DOHH2 (cell line): ENCODE data around the gene GRAMD2A.
A peak's percentile ranks its signal among the peaks of the same experiment; 100 is the strongest.

ENCODE experiments used
- H3F3A ChIP-seq: fragments of 200-600 bp; sonication (generic), shearing (Covaris generic); 2 replicates; pipeline ENCODE4 v1.6.0; 2016; ENCODE audit warnings: antibody characterized with exemption, mild to moderate bottlenecking; ENCODE audit not compliant: control insufficient read depth, insufficient read depth
- H3K27ac ChIP-seq: fragments of 200-600 bp; sonication (generic); 2 replicates; pipeline ENCODE4 v1.5.1; 2014; ENCODE audit warnings: low read depth, mild to moderate bottlenecking, low read length, moderate library complexity
- H3K27me3 ChIP-seq: fragments of 200-600 bp; sonication (generic); 2 replicates; pipeline ENCODE4 v1.6.1; 2014; ENCODE audit warnings: mild to moderate bottlenecking, low read length, mixed read lengths; ENCODE audit not compliant: control insufficient read depth
- H3K36me3 ChIP-seq: fragments of 200-600 bp; sonication (generic); 2 replicates; pipeline ENCODE4 v1.6.1; 2014; ENCODE audit warnings: mild to moderate bottlenecking, low read length, moderate library complexity, mixed read lengths; ENCODE audit not compliant: control insufficient read depth
- H3K4me1 ChIP-seq: fragments of 200-600 bp; sonication (generic); 2 replicates; pipeline ENCODE4 v1.6.1; 2014; ENCODE audit warnings: mild to moderate bottlenecking, low read length, mixed read lengths; ENCODE audit not compliant: control insufficient read depth
- H3K4me2 ChIP-seq: fragments of 200-600 bp; sonication (generic); 2 replicates; pipeline ENCODE4 v1.6.0; 2014; ENCODE audit warnings: mild to moderate bottlenecking, low read length, moderate library complexity
- H3K4me3 ChIP-seq: fragments of 200-600 bp; sonication (generic); 2 replicates; pipeline ENCODE4 v1.5.1; 2014; ENCODE audit warnings: mild to moderate bottlenecking, low read length, mixed read lengths
- H3K79me2 ChIP-seq: fragments of 200-600 bp; sonication (generic); 2 replicates; pipeline ENCODE4 v1.6.1; 2014; ENCODE audit warnings: mild to moderate bottlenecking, low read length, mixed read lengths; ENCODE audit not compliant: control insufficient read depth
- H3K9me2 ChIP-seq: fragments of 200-600 bp; sonication (generic); replicated peaks from 2 replicates; pipeline ENCODE4 v1.6.1; 2014; ENCODE audit warnings: mild to moderate bottlenecking, low read length, mixed read lengths; ENCODE audit not compliant: control insufficient read depth
- H3K9me3 ChIP-seq: fragments of 200-600 bp; sonication (generic); 2 replicates; pipeline ENCODE4 v1.6.1; 2014; ENCODE audit warnings: antibody characterized with exemption, low read length, mixed read lengths; ENCODE audit not compliant: control insufficient read depth, insufficient read depth
- H4K20me1 ChIP-seq: fragments of 200-600 bp; sonication (generic); 2 replicates; pipeline ENCODE4 v1.6.0; 2014; ENCODE audit warnings: low read depth, mild to moderate bottlenecking, antibody characterized with exemption, low read length, moderate library complexity; ENCODE audit not compliant: control insufficient read depth, insufficient read depth
- EZH2phosphoT487 ChIP-seq: fragments of 200-600 bp; sonication (generic); IDR thresholded peaks from 2 replicates; pipeline ENCODE4 v1.6.1; 2017; ENCODE audit warnings: borderline replicate concordance, mild to moderate bottlenecking, antibody characterized with exemption, low read length, moderate library complexity, mixed read lengths
- TF ChIP-seq, protein P1 (sequence below): fragments of 200-600 bp; sonication (generic); IDR thresholded peaks from one replicate; pipeline ENCODE4 v1.5.1; 2014; ENCODE audit warnings: antibody characterized with exemption, mild to moderate bottlenecking, low read depth, low read length; ENCODE audit not compliant: poor library complexity, severe bottlenecking

Gene GRAMD2A

DNA sequence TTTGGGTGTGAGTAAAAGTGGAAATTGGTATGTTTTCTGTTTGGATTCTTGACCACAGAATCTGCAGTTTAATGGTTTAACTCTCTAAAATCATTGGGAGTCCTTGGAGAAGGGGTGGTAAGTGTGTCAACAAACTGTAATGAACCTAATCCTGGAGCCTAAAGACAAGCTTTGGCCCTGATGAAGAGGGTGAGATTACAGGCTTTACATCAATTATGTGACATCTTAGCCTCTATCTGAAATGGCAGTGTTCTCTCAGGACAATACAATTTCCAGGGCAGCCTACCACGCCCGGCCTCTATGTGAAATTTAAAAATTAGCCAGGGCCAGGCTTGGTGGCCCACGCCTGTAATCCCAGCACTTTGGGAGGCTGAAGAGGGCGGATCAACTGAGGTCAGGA is 37.7 kb upstream of the GRAMD2A start:
- no peaks in the 10 kb centered on the region for H3K27me3 ChIP-seq
- peaks cover 10% of the 10 kb centered on the region for H3K36me3 ChIP-seq
- no peaks in the 10 kb centered on the region for H3K9me3 ChIP-seq
- no peak overlapping the region for H3K4me2 ChIP-seq
- H3K79me2 ChIP-seq: peaks cover 15% of the 10 kb centered on the region
- H3K27ac ChIP-seq: no peak overlapping the region
- no peaks in the 10 kb centered on the region for H4K20me1 ChIP-seq
- H3F3A ChIP-seq: peaks cover 10% of the 10 kb centered on the region; the same call in 1 of the 2 replicates
- no peak overlapping the region for H3K4me3 ChIP-seq
- H3K9me2 ChIP-seq: no peaks in the 10 kb centered on the region
- TF ChIP-seq EZH2phosphoT487: no peak
- TF ChIP-seq, protein P1, sequence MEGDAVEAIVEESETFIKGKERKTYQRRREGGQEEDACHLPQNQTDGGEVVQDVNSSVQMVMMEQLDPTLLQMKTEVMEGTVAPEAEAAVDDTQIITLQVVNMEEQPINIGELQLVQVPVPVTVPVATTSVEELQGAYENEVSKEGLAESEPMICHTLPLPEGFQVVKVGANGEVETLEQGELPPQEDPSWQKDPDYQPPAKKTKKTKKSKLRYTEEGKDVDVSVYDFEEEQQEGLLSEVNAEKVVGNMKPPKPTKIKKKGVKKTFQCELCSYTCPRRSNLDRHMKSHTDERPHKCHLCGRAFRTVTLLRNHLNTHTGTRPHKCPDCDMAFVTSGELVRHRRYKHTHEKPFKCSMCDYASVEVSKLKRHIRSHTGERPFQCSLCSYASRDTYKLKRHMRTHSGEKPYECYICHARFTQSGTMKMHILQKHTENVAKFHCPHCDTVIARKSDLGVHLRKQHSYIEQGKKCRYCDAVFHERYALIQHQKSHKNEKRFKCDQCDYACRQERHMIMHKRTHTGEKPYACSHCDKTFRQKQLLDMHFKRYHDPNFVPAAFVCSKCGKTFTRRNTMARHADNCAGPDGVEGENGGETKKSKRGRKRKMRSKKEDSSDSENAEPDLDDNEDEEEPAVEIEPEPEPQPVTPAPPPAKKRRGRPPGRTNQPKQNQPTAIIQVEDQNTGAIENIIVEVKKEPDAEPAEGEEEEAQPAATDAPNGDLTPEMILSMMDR: no peak
- H3K4me1 ChIP-seq: peaks cover 10% of the 10 kb centered on the region

DNA sequence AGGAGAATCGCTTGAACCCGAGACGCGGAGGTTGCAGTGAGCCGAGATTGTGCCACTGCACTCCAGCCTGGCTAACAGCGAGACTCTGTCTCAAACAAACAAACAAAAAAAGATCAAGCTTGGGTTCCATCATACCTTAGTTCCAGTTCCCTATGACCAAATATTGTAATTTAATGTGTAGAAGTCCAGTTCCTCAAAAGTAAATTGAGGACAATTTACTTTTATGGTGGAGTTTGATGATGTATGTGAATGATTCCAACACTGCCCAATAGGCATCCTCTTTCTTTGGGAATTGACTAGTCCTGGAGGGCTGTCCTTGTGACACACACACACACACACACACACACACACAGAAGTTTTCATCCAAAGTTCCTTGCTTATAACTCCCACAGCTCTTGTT is 36.2 kb upstream of the GRAMD2A start:
- Histone ChIP-seq H3K9me3 (no peaks in the 10 kb centered on the region), H3K36me3 (peaks cover 22% of the 10 kb centered on the region), H3K27ac (no peak overlapping the region), H3K27me3 (no peaks in the 10 kb centered on the region), H3K79me2 (peaks cover 30% of the 10 kb centered on the region), H3K4me1 (peaks cover 16% of the 10 kb centered on the region), H3K4me2 (no peak overlapping the region), H3K9me2 (no peaks in the 10 kb centered on the region), H3F3A (peaks cover 22% of the 10 kb centered on the region), H3K4me3 (no peak overlapping the region), H4K20me1 (peaks cover 5% of the 10 kb centered on the region; the same call in 1 of the 2 replicates)
- no peak for TF ChIP-seq EZH2phosphoT487
- TF ChIP-seq, protein P1: no peak

DNA sequence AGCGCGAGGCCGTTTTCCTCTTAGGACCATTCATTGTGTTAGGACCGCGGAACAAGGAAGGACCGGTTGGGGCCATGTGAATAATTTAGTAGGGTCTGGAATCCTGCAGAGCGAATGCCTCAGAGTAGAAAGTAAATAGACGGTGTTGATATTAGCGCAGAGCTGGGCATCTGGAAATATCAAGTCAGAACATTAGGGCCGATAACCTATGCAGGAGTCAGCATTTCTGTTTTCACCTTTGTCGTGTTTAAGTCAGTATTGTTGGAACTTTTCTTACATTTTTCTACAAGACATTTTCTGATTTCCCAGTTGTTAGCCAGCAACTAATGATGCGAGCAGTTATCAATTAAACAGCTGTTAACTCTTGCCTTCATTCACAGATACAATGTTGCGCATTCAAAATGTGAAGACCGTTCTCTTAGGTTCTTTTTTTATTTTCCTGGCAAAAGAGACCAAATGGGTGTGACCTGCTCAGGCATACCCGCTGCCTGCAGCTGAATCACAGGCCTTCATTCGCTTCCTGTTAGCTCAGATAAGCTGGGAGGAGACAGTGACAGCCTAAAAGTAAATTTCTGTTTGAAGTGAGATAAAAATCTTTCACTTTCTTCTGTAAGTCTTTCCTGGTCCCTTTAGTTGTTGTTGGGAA is 34.4 kb upstream of the GRAMD2A start:
- Histone ChIP-seq H3K27me3 (no peaks in the 10 kb centered on the region), H3K4me3 (peak overlapping the region; percentile 98), H3K79me2 (peaks cover 49% of the 10 kb centered on the region), H3K4me2 (peak overlapping the region; percentile 76), H3K9me3 (no peaks in the 10 kb centered on the region), H3F3A (peaks cover 35% of the 10 kb centered on the region), H3K9me2 (no peaks in the 10 kb centered on the region), H3K4me1 (peaks cover 31% of the 10 kb centered on the region), H4K20me1 (peaks cover 13% of the 10 kb centered on the region), H3K36me3 (peaks cover 36% of the 10 kb centered on the region), H3K27ac (peak overlapping the region; percentile 48)
- TF ChIP-seq, protein P1: no peak
- TF ChIP-seq EZH2phosphoT487: no peak
